NB4 (cell line): ENCODE measurements around the gene FAM227B.

Experiments
- MYC ChIP-seq: IDR thresholded peaks from 2 replicates; pipeline ENCODE4 v1.6.1; 2011; ENCODE audit warnings: low read depth, low read length
- POLR2A ChIP-seq: IDR thresholded peaks from 2 replicates; pipeline ENCODE4 v1.6.1; 2011; ENCODE audit warnings: mild to moderate bottlenecking; ENCODE audit not compliant: insufficient read length; ENCODE audit errors: extremely low read depth
- TF ChIP-seq, protein P1 (sequence below): IDR thresholded peaks from one replicate; pipeline ENCODE4 v1.5.1; 2012; ENCODE audit warnings: low read depth, low read length
- TF ChIP-seq, protein P2 (sequence below): IDR thresholded peaks from 2 replicates; pipeline ENCODE4 v1.6.1; 2011; ENCODE audit warnings: low read depth, low read length

DNA sequence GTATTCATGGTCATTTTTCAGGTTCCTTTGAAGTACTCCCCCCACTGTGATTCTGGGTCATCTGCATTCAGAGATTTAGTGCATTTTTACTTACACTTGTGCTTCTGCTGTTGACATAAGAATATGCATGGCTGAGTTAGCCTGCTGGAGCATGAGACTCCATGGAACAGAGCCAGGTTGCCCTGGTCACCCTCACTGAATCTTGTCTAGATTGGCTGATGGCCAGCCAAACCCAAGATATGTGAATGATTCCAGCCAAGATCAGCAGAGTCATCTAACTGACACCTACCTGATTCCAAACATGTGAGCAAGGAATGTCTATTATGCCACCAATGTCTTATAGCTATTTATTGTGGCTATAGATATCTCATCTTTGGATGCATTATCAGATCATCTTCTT lies 25.3 kb upstream of the FAM227B start:
- TF ChIP-seq, protein P1, sequence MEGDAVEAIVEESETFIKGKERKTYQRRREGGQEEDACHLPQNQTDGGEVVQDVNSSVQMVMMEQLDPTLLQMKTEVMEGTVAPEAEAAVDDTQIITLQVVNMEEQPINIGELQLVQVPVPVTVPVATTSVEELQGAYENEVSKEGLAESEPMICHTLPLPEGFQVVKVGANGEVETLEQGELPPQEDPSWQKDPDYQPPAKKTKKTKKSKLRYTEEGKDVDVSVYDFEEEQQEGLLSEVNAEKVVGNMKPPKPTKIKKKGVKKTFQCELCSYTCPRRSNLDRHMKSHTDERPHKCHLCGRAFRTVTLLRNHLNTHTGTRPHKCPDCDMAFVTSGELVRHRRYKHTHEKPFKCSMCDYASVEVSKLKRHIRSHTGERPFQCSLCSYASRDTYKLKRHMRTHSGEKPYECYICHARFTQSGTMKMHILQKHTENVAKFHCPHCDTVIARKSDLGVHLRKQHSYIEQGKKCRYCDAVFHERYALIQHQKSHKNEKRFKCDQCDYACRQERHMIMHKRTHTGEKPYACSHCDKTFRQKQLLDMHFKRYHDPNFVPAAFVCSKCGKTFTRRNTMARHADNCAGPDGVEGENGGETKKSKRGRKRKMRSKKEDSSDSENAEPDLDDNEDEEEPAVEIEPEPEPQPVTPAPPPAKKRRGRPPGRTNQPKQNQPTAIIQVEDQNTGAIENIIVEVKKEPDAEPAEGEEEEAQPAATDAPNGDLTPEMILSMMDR = no peak
- TF ChIP-seq POLR2A = no peak
- TF ChIP-seq, protein P2, sequence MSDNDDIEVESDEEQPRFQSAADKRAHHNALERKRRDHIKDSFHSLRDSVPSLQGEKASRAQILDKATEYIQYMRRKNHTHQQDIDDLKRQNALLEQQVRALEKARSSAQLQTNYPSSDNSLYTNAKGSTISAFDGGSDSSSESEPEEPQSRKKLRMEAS = no peak
- no peak for TF ChIP-seq MYC
